Activated naive CD4-positive, alpha-beta T cell treated with Interleukin-2 at 50 U/mL for 16 hours (primary cell): ENCODE results near the gene TTC9.

Experiments used
- DNase-seq: peaks from one replicate; pipeline ENCODE4 v3.0.0-alpha.2; 2020

Gene TTC9

GRCh38 chr14:70641548-70642302, at the start of gene TTC9:
Gene TTC9, plus strand, starts transcription at chr14:70641916. Its CDS starts 214 bp downstream, at chr14:70642130.
- peak; percentile 38 for DNase-seq

GRCh38 chr14:70594461-70594860, 47.3 kb upstream of the TTC9 start:
- no peak for DNase-seq

- no peak for DNase-seq
These were observed 46.1 kb upstream of the TTC9 start for GRCh38 chr14:70595443-70596185.

GRCh38 chr14:70597731-70598130, 44.0 kb upstream of the TTC9 start:
- no peak for DNase-seq

GRCh38 chr14:70599345-70599744, 42.4 kb upstream of the TTC9 start:
- DNase-seq: no peak

- DNase-seq: peak; percentile 93
These were observed 41.1 kb upstream of the TTC9 start, which contains the start of gene MED6 for GRCh38 chr14:70600382-70601157. Gene MED6, minus strand, starts transcription at chr14:70600655. Its CDS starts 18 bp downstream, at chr14:70600637.

GRCh38 chr14:70601162-70601561, 40.6 kb upstream of the TTC9 start:
- no peak for DNase-seq

GRCh38 chr14:70602254-70602653, 39.5 kb upstream of the TTC9 start:
- no peak for DNase-seq

GRCh38 chr14:70611216-70611615, 30.5 kb upstream of the TTC9 start:
- DNase-seq: no peak

GRCh38 chr14:70616646-70617045, 25.1 kb upstream of the TTC9 start:
- no peak for DNase-seq

- no peak for DNase-seq
These were observed 23.4 kb upstream of the TTC9 start for GRCh38 chr14:70618314-70618713.

- DNase-seq: no peak
These were observed 22.0 kb upstream of the TTC9 start for GRCh38 chr14:70619708-70620107.

GRCh38 chr14:70622111-70622712, 19.5 kb upstream of the TTC9 start:
- peak; percentile 45 for DNase-seq

- no peak for DNase-seq
These were observed 16.7 kb upstream of the TTC9 start for GRCh38 chr14:70624972-70625371.

- DNase-seq: no peak
These were observed 9.8 kb upstream of the TTC9 start for GRCh38 chr14:70631948-70632347.

- DNase-seq: no peak
These were observed 5.6 kb upstream of the TTC9 start for GRCh38 chr14:70635971-70636595.

- DNase-seq: no peak
These were observed 3.3 kb upstream of the TTC9 start for GRCh38 chr14:70638416-70638815.

- DNase-seq: peak; percentile 54
These were observed 673 bp upstream of the TTC9 start for GRCh38 chr14:70640938-70641547.

GRCh38 chr14:70642303-70643235, 853 bp downstream of the TTC9 start:
- DNase-seq: peak; percentile 30

- no peak for DNase-seq
These were observed 2.3 kb downstream of the TTC9 start for GRCh38 chr14:70643967-70644366.

GRCh38 chr14:70645892-70646291, 4.2 kb downstream of the TTC9 start:
- no peak for DNase-seq
